Panc1 (cell line): ENCODE results near the gene GBX1. TPM values are rescaled to one million over a fixed set of nuclear protein-coding genes. Genes with fewer than 3 reads are reported as not detected.

Source experiments
- ATAC-seq: fragments of 200-7000 bp; cut with Tn5 transposase; 2 replicates; pipeline ENCODE4 v1.9.1; 2020; ENCODE audit warnings: mild to moderate bottlenecking, moderate library complexity
- BruUV-seq: library from RNA; stranded (reverse); fragments of 400-500 nt; replicated peaks from 2 replicates; lab custom pipeline; 2021; lab: Mats Ljungman, UMichigan
- CTCF ChIA-PET: fragments of 300-600 bp; sonication (Branson Sonifier 250); formaldehyde crosslinking; loops from one replicate; lab custom pipeline; 2022; ENCODE audit warnings: antibody characterized with exemption; lab: Charles Lee
- POLR2A ChIA-PET: fragments of 300-600 bp; sonication (Branson Sonifier 250); formaldehyde crosslinking; loops from one replicate; lab custom pipeline; 2022; ENCODE audit warnings: antibody characterized with exemption; lab: Charles Lee
- DNase-seq: peaks from one replicate; pipeline ENCODE4 v3.0.0-alpha.2; 2010; ENCODE audit warnings: low read depth, low spot score
- H3K27ac ChIP-seq: 2 replicates; pipeline ENCODE4 v1.5.1; 2011; ENCODE audit warnings: mild to moderate bottlenecking, low read length, inconsistent platforms
- H3K27me3 ChIP-seq: fragments of 200-500 bp; sonication (Bioruptor generic); 2 replicates; pipeline ENCODE4 v1.6.0; 2014; ENCODE audit warnings: low read length, inconsistent platforms; ENCODE audit not compliant: control insufficient read depth, insufficient read depth
- H3K36me3 ChIP-seq: fragments of 200-500 bp; sonication (Bioruptor generic); 2 replicates; pipeline ENCODE4 v1.5.1; 2014; ENCODE audit warnings: inconsistent platforms, mild to moderate bottlenecking, low read length, moderate library complexity; ENCODE audit not compliant: control insufficient read depth, insufficient read depth
- H3K4me1 ChIP-seq: 2 replicates; pipeline ENCODE4 v1.5.1; 2011; ENCODE audit warnings: inconsistent platforms, mild to moderate bottlenecking, low read length, moderate library complexity; ENCODE audit not compliant: control insufficient read depth, insufficient read depth
- H3K4me3 ChIP-seq, 2 experiments: 2 replicates each; pipeline ENCODE4 v1.5.1; 2011 to 2012; ENCODE audit warnings: low read depth in 2 of 2, low read length in 2 of 2, mild to moderate bottlenecking in 2 of 2, inconsistent platforms in 1 of 2, moderate library complexity in 1 of 2
- H3K9me3 ChIP-seq: fragments of 200-500 bp; sonication (Bioruptor generic); 2 replicates; pipeline ENCODE4 v1.5.1; 2014; ENCODE audit warnings: low read depth, mild to moderate bottlenecking, inconsistent platforms, low read length, moderate library complexity; ENCODE audit not compliant: control insufficient read depth, insufficient read depth
- POLR2AphosphoS5 ChIP-seq: IDR thresholded peaks from 2 replicates; pipeline ENCODE4 v1.6.1; 2012; ENCODE audit warnings: mild to moderate bottlenecking, low read depth, low read length, moderate library complexity
- SIN3A ChIP-seq: IDR thresholded peaks from 2 replicates; pipeline ENCODE4 v1.6.1; 2012; ENCODE audit warnings: low read depth, mild to moderate bottlenecking, low read length, moderate library complexity, borderline replicate concordance; ENCODE audit not compliant: insufficient read depth
- TCF7L2 ChIP-seq: IDR thresholded peaks from 2 replicates; pipeline ENCODE4 v1.6.1; 2011; ENCODE audit warnings: mild to moderate bottlenecking, low read depth, low read length, inconsistent platforms
- in situ Hi-C: cut with HindIII; loops from 2 replicates; pipeline ENCODE4 v1.10.0; 2016; ENCODE audit warnings: low sequenced_read_pairs, low pct_unique_long_range_greater_than_20kb
- intact Hi-C: fragments of 100-400 bp; cut with micrococcal nuclease; formaldehyde crosslinking; loops from one replicate; pipeline ENCODE4 v1.10.0; 2022; ENCODE audit not compliant: unreplicated experiment
- total RNA-seq: library from RNA; stranded (reverse); gene quantifications from one replicate; pipeline ENCODE4 v1.2.1, GENCODE V29; 2021; ENCODE audit not compliant: unreplicated experiment
- TF ChIP-seq, protein P1 (sequence below), 2 experiments: IDR thresholded peaks; 2 replicates each; pipeline ENCODE4 v1.6.1; 2011 to 2012; ENCODE audit warnings: low read depth in 2 of 2, control low read depth in 1 of 2, low read length in 1 of 2, mild to moderate bottlenecking in 1 of 2, moderate library complexity in 1 of 2; ENCODE audit not compliant: insufficient read depth in 1 of 2
- TF ChIP-seq, protein P2 (sequence below): fragments of 450-650 bp; IDR thresholded peaks from 2 replicates; pipeline ENCODE4 v1.5.1; 2017; ENCODE audit warnings: mild to moderate bottlenecking

GBX1 gene
- total RNA-seq, 1 experiment from 2014 or later = not detected

DNA sequence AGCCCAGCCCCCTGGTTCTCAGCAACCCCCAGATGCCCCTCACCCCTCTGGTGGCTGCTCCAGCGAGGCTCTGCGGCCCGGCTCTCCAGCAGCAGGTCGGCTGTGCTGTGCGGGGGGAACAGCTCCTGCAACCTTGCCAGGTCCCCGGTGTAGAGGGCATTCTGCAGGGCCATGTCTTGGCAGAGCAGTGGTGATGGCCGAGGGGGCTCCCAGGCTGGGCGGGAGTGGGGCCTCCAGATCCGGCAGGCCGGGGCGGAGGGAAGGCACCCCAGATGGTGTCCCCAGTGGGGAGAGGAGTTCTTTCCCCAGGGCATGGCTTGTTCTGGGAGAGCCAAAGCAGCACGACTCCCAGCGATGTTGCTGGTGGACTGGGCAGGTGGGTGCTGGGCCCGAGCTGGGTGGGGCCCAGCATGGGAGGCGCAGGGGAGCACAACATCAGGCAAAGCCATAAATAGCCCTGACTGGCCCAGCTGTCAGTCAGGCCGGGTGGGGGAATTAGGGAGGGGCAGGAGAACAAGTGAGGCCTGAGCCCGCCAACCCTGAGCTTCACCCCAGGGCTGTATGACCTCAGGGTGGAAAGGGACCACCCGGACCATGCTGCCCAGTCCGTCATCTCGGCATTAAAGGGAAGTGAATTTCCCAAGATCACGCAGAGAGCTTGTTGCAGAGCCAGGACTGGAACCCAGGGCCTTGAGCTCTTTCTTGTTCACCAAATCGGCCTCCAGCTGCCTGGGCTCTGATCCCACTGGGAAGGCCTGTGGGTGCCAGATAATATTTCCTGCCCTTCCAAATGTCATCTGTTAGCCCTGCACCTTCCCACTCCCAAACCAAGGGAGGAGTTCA lies 20.1 kb upstream of the GBX1 start:
- POLR2A ChIA-PET = no interaction called here
- no TSS peak for BruUV-seq
- H3K27me3 ChIP-seq = no peaks in the 10 kb centered on the region

DNA sequence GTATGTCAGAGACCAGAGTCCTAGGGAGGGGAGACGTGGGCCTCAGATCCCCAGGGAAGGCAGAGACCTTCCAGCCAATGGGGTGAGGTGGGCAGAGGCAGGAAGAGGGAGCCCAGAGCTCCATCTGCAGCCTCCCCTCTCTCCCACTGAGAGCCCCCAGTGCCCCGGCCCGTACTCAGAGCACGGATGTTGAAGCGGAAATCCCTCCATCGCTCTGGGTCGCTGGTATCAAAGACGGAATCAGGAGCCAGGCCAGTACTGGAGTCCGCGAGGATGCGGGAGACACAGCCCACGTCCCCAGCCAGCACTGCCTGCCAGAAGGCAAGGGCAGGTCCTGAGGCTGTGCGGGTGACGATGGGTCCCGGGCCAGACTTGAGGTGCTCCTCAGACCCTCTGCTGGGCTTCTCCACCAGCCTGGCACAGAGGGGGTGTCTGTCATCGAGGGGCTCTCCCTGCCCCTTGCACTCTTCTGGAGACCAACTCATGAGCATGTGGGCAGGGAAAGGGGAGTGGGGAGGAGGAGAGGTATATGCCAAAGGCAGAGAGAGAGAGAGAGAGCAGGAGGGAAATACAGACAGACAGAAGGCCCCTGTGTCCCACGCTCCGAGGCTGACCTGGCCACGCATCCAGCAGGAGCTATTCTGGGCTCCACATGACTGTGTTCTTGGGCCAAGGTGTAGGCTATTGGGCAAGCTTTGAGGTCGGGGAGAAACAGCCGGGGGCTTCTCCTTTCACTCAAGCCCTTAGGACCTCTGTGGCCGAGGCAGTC lies 19.3 kb upstream of the GBX1 start, which contains the start of gene ASB10:
ASB10 (minus strand) TSS at position 611 of the 769 bp plus-strand sequence; CDS start at position 491, 120 bp downstream.
- intact Hi-C loops = no loop called here

More for the DNA sequence above, 20.1 kb upstream of the GBX1 start:
- Histone ChIP-seq H3K9me3 (no peaks in the 10 kb centered on the region), H3K4me1 (no peaks in the 10 kb centered on the region), H3K36me3 (no peaks in the 10 kb centered on the region), H3K27ac (no peak overlapping the region), H3K4me3 (no peak overlapping the region)
- intact Hi-C loops = no loop called here
- in situ Hi-C loops = no loop called here
- DNase-seq (no peak), ATAC-seq (no peak)
- TF ChIP-seq TCF7L2 = no peak
- TF ChIP-seq, protein P1, sequence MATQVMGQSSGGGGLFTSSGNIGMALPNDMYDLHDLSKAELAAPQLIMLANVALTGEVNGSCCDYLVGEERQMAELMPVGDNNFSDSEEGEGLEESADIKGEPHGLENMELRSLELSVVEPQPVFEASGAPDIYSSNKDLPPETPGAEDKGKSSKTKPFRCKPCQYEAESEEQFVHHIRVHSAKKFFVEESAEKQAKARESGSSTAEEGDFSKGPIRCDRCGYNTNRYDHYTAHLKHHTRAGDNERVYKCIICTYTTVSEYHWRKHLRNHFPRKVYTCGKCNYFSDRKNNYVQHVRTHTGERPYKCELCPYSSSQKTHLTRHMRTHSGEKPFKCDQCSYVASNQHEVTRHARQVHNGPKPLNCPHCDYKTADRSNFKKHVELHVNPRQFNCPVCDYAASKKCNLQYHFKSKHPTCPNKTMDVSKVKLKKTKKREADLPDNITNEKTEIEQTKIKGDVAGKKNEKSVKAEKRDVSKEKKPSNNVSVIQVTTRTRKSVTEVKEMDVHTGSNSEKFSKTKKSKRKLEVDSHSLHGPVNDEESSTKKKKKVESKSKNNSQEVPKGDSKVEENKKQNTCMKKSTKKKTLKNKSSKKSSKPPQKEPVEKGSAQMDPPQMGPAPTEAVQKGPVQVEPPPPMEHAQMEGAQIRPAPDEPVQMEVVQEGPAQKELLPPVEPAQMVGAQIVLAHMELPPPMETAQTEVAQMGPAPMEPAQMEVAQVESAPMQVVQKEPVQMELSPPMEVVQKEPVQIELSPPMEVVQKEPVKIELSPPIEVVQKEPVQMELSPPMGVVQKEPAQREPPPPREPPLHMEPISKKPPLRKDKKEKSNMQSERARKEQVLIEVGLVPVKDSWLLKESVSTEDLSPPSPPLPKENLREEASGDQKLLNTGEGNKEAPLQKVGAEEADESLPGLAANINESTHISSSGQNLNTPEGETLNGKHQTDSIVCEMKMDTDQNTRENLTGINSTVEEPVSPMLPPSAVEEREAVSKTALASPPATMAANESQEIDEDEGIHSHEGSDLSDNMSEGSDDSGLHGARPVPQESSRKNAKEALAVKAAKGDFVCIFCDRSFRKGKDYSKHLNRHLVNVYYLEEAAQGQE (IDR thresholded peaks at IDR 0.05; ENCODE audit: insufficient read depth in 1 of 2, low read depth in 2 of 2, low read length in 1 of 2) = no peak
- no peak for TF ChIP-seq POLR2AphosphoS5
- TF ChIP-seq SIN3A = no peak
- CTCF ChIA-PET = no interaction called here

More for the DNA sequence above, 19.3 kb upstream of the GBX1 start, which contains the start of gene ASB10:
- Histone ChIP-seq H3K9me3 (no peaks in the 10 kb centered on the region), H3K27me3 (no peaks in the 10 kb centered on the region), H3K4me3 (no peak within 1 kb of the TSS), H3K36me3 (no peaks in the 10 kb centered on the region), H3K27ac (no peak within 1 kb of the TSS), H3K4me1 (no peaks in the 10 kb centered on the region)
- in situ Hi-C loops = no loop called here
- DNase-seq (no peak), ATAC-seq (peak; percentile 31; the same call in 1 of the 2 replicates)
- TF ChIP-seq SIN3A (no peak), TCF7L2 (no peak), POLR2AphosphoS5 (no peak)
- TF ChIP-seq, protein P1 (IDR thresholded peaks at IDR 0.05; ENCODE audit: insufficient read depth in 1 of 2, low read depth in 2 of 2, low read length in 1 of 2) = no peak
- TF ChIP-seq, protein P2, sequence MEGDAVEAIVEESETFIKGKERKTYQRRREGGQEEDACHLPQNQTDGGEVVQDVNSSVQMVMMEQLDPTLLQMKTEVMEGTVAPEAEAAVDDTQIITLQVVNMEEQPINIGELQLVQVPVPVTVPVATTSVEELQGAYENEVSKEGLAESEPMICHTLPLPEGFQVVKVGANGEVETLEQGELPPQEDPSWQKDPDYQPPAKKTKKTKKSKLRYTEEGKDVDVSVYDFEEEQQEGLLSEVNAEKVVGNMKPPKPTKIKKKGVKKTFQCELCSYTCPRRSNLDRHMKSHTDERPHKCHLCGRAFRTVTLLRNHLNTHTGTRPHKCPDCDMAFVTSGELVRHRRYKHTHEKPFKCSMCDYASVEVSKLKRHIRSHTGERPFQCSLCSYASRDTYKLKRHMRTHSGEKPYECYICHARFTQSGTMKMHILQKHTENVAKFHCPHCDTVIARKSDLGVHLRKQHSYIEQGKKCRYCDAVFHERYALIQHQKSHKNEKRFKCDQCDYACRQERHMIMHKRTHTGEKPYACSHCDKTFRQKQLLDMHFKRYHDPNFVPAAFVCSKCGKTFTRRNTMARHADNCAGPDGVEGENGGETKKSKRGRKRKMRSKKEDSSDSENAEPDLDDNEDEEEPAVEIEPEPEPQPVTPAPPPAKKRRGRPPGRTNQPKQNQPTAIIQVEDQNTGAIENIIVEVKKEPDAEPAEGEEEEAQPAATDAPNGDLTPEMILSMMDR = no peak
- ChIA-PET POLR2A (no interaction called here), CTCF (no interaction called here)
- BruUV-seq = no TSS peak
